NCI-H2227 (cell line): Measurements from ENCODE around the gene SERPINE2.
A peak's percentile ranks its signal among the peaks of the same experiment; 100 is the strongest.

Experiments
- DNase-seq: peaks from one replicate; lab custom pipeline; 2025; ENCODE audit not compliant: unreplicated experiment; lab: John Stamatoyannopoulos, UW

Gene SERPINE2, protein sequence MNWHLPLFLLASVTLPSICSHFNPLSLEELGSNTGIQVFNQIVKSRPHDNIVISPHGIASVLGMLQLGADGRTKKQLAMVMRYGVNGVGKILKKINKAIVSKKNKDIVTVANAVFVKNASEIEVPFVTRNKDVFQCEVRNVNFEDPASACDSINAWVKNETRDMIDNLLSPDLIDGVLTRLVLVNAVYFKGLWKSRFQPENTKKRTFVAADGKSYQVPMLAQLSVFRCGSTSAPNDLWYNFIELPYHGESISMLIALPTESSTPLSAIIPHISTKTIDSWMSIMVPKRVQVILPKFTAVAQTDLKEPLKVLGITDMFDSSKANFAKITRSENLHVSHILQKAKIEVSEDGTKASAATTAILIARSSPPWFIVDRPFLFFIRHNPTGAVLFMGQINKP

DNA sequence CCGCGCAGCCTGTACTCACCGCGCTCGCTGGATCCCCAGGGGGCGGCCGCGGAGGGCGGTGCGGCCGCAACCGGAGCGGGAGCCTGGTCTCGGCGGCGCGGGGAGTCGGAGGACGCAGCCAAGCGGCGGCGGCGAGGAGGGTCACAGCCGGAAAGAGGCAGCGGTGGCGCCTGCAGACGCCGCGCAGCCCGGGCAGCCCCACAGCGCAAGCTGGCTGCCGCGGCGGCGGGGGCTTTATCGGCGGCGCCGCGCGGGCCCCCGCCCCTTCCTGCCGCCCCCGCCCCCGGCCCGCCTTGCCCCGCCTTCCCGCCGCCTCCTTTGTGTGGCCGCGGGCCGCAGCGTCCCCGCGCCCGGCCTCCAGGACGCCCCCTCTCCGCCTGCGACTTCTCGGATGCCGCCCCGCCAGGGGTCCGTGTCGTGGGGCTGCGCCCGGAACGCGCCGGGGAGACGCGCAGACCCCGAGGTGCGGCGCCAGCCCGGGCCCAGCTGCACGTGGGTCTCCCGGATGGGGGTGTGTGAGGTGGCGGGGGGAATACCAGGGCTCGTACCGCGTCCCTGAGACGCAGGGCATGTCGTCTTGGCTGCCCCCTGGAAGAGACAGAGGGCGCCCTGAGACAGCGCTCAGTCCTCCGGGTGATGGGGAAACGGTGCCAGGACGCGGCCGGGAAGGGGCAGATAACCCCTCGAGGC is at the start of gene SERPINE2:
Gene SERPINE2, minus strand, starts transcription at position 207 of the 690 bp plus-strand sequence. CDS start 37,386 bp downstream, outside the sequence.
- DNase-seq: peak; percentile 77

- no peak for DNase-seq
Observed at GRCh38 chr2:224086226-224086914, 47.3 kb upstream of the SERPINE2 start.

GRCh38 chr2:224085811-224086210 is 46.7 kb upstream of the SERPINE2 start:
- DNase-seq: no peak

DNA sequence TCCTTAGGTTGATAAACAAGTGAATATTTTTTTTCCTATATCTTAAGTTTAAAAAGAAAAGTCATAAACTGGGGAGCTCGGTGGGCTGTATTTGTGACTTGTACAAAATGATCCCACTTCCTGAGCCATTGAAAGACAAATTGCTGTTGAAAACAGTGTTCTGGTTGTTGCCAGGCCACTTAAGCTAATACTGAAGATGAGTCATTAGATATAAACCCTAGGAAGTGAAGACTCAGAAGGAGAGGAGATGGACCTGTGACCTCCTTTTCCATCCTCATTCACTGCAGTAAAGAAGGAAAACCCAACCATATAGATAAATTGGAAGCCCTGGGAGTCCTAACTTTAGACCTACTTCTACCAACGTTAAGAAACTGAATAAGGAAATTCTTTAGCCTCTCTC is 46.2 kb upstream of the SERPINE2 start:
- DNase-seq: no peak

- no peak for DNase-seq
Observed at GRCh38 chr2:224084266-224084892, 45.3 kb upstream of the SERPINE2 start.

DNA sequence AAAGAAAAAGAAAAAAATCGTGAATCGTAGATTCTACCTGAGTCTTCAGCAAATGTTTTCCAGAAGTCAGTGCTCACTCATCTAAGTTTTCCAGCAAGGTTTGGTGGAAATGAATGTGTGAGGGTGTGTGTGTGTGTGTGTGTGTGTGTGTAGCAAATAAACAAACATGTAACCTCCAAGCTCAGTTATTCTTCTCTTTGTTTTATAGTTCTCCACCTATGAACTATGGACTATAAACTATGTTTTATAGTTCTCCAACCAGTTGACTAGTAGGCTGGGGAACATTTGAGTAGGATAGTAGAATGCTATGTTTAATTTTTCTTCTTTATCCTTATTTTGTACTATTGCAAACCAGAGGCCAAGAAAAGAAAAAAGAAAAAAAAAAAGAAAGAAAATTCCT is 44.6 kb upstream of the SERPINE2 start:
- DNase-seq: no peak

GRCh38 chr2:224078656-224079055 is 39.6 kb upstream of the SERPINE2 start:
- DNase-seq: no peak

DNA sequence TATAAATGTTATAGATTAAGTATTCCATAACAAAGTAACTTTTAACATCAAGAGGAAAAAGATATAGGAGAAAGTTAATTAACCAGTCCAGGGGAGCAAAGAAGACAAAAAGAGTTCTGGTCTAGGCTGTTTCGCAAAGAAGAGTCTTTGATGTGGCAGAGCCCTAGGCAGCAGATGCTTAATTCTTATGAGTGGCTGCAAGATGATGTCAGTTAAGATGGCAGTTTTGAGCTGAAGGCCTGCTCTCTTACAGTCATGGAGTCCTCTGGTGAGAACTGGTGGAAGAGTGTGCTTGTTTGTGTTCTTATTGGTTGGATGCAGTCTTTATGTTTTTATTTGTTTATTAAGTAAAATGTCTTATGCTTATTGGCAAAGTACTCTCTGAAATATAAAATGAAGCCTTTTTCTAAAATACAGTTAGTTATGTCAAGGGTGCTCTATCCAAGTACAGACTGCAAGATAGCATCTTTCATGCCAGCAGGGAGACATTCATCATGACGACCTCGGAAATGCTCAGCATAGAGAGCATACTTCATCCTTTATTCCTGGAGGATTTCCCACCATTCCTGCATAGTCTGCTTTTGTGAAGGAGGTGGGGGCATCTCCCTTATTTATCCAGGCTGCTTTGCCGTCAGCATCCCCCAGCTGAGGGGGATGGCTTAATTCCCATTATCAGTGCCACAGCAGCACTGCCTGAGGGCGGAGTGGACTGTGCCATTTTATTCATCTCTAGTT is 38.9 kb upstream of the SERPINE2 start:
- no peak for DNase-seq

- DNase-seq: no peak
Observed at GRCh38 chr2:224075588-224075987, 36.5 kb upstream of the SERPINE2 start.

DNA sequence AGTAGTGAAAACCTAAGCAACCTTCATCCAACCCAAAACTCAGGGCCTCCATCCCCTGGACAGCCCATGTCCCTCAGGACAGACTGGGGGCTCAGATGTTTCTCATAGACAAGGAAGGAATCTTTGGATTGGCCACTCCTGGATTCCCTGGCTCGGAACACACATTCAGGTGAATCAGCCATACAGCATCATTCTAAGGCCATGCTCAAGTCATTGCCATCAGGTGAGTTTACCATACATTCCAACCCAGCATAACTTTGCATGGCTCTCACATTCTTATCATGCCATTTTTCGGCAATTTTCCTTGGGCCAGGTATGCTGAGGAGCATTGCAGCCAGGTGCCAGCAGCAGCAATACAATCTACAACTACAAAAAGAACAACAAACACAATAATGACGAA is 34.6 kb upstream of the SERPINE2 start:
- DNase-seq: no peak

- no peak for DNase-seq
Observed at GRCh38 chr2:224072541-224073188, 33.6 kb upstream of the SERPINE2 start.

DNA sequence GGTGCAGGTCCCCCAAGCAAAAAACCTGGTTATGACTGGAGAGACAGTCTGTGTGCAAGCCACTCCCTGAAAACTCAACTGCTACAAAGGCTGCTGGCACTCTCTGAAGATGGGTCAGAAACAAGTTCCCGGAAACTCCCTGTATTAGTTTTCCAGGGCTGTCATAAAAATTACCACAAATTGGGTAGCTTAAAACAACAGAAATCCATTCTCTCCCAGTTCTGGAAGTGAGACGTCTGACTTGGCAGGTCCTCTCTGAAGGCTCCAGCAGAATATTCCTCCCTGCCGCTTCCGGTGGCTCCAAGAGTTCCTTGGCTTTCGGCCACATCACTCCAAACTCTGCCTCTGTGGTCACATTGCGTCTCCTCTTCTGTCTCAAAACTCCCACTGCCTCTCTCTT is 30.1 kb upstream of the SERPINE2 start:
- no peak for DNase-seq

DNA sequence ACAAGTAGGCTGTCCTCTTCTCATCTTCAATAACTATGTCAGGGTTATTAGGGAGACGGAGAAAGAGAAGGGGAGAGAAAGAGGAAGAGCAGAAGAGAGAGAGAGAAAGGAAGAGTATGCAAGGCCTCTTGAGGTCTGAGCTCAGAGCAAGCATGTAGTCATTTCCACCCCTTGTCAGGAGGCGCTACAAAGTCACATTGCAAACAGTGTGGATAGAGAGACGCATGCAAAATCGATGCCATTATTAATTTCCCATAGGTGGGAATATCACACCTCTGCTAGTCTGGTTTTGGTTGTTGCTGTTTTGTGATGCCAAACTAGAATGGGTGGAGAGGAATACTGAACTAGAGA is 24.2 kb upstream of the SERPINE2 start:
- DNase-seq: no peak

DNA sequence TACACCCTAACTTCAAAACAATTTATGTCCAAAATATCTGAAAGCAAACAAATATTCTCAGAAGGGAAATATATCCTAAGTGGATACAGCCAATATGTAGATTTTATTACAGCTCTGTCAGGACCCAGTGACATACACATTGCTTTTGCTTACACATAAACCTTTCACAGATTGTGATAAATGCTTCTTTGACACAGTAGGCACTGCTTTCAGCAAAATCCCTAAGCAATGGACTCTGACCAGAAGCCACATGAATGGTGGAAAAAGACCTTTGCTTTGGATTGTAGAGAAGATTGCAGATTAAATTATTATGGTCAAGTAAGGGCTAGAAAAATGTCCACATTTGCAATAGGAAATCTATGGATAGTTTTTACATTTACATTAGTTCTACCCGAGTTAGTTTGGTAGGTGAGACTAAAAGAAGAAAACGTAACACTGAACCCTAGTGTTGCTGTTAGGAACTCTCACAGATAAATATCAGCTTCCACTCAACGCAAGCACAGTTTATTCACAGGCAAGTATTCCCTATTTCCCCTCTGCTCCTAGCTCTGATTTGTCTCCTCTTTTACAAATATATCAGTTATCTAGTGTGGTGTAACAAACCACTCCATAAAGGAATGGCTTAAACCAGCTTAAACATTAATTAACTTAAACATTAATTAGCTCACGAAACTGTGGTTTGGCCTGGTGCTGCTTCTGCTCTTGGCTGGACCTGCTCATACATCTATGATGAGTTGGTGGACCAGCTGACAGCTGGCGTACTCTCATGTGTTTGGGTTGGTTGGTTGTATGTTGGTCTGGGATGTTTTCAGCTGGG is 23.6 kb upstream of the SERPINE2 start:
- no peak for DNase-seq

DNA sequence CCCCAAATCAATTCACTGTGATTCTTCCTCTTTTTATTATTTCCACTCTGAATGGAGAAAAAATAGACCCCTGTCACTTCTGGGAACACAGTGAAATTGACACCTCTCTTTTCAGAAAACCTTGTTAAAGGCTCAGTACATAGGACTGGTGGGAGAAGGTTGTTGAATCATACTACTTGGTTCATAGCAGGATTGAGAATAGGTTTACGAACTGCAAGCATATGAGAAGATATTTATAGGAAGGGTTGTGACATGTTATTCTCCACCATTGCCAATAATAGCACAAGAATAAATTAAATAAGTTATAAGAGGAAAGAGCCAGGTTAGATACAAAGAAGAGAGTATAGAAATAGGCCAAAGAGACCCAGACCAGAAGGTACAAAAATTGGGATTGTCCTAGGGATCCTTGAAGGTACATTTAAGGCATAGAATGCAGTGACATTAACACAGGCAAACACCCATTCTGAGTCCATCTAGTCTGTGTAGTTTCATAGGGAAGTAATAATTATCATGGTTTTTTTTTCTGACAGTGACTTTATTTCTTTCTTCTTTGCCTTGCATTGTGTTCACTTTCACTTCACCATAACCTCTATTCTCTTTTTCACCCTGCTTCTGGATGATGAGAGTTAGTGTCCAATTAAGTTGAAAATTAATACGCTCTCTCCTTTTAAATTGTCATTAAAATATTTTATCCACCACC is 21.8 kb upstream of the SERPINE2 start:
- no peak for DNase-seq

- DNase-seq: no peak
Observed at GRCh38 chr2:224059178-224059577, 20.1 kb upstream of the SERPINE2 start.

- no peak for DNase-seq
Observed at GRCh38 chr2:224058048-224058775, 19.1 kb upstream of the SERPINE2 start.

DNA sequence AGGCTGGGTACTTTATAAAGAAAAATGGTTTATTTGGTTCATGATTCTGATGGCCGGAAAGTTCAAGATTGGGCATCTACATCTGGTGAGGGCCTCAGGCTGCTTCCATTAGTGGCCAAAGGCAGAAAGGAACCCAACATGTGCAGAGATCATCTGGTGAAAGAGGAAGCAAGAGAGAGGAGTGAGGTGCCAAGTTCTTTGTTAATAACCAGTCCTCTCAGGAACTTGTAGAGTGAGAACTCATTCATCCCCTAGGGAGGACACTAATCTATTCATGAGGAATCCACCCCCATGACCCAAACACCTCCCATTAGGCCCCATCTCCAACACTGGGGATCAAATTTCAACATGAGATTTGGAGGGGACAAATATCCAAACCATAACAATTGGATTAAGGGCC is 17.8 kb upstream of the SERPINE2 start:
- no peak for DNase-seq
